H9 (cell line): ENCODE results near the gene ZMIZ2. TPM values are rescaled to one million over a fixed set of nuclear protein-coding genes. Genes with fewer than 3 reads are reported as not detected.

ENCODE experiments used
- DNase-seq: peaks from one replicate; pipeline ENCODE4 v3.0.0-alpha.2; 2017
- H2AFZ ChIP-seq: one replicate; pipeline ENCODE4 v1.6.1; 2013; ENCODE audit warnings: mild to moderate bottlenecking, low read length, control low read depth, moderate library complexity
- H2AK5ac ChIP-seq: 2 replicates; pipeline ENCODE4 v1.6.1; 2013; ENCODE audit warnings: low read length, control low read depth, mixed read lengths; ENCODE audit not compliant: insufficient read length
- H2BK120ac ChIP-seq: one replicate; pipeline ENCODE4 v1.6.1; 2013; ENCODE audit warnings: low read depth, mild to moderate bottlenecking, low read length, control low read depth, inconsistent platforms; ENCODE audit not compliant: poor library complexity, severe bottlenecking
- H2BK12ac ChIP-seq: 2 replicates; pipeline ENCODE4 v1.6.1; 2013; ENCODE audit warnings: low read length, control low read depth, mixed read lengths, low read depth; ENCODE audit not compliant: insufficient read length
- H2BK15ac ChIP-seq: 2 replicates; pipeline ENCODE4 v1.6.1; 2013; ENCODE audit warnings: low read depth, low read length, control low read depth
- H2BK20ac ChIP-seq: one replicate; pipeline ENCODE4 v1.6.1; 2013; ENCODE audit warnings: low read depth, mild to moderate bottlenecking, low read length, control low read depth, inconsistent platforms; ENCODE audit not compliant: poor library complexity, severe bottlenecking
- H2BK5ac ChIP-seq: 2 replicates; pipeline ENCODE4 v1.6.1; 2013; ENCODE audit warnings: low read length, control low read depth, mixed read lengths; ENCODE audit not compliant: insufficient read length
- H3K14ac ChIP-seq: 2 replicates; pipeline ENCODE4 v1.6.1; 2013; ENCODE audit warnings: low read length, control low read depth; ENCODE audit not compliant: insufficient read depth
- H3K18ac ChIP-seq: 2 replicates; pipeline ENCODE4 v1.6.1; 2013; ENCODE audit warnings: low read depth, mild to moderate bottlenecking, mixed read lengths, low read length, control low read depth; ENCODE audit not compliant: insufficient read length
- H3K23ac ChIP-seq: 2 replicates; pipeline ENCODE4 v1.6.1; 2013; ENCODE audit warnings: low read length, control low read depth, mixed read lengths, low read depth; ENCODE audit not compliant: insufficient read length
- H3K23me2 ChIP-seq: 2 replicates; pipeline ENCODE4 v1.6.1; 2013; ENCODE audit warnings: low read depth, mild to moderate bottlenecking, mixed read lengths, low read length, control low read depth; ENCODE audit not compliant: insufficient read length, poor library complexity, severe bottlenecking
- H3K27ac ChIP-seq: 2 replicates; pipeline ENCODE4 v1.5.1; 2013; ENCODE audit warnings: low read length, control low read depth, mixed read lengths, low read depth; ENCODE audit not compliant: insufficient read length
- H3K27me3 ChIP-seq: 2 replicates; pipeline ENCODE4 v1.6.1; 2013; ENCODE audit warnings: low read length, control low read depth, inconsistent platforms; ENCODE audit not compliant: insufficient read depth
- H3K4ac ChIP-seq: 2 replicates; pipeline ENCODE4 v1.6.1; 2013; ENCODE audit warnings: low read depth, mild to moderate bottlenecking, control low read depth, inconsistent platforms, low read length, moderate library complexity
- H3K4me1 ChIP-seq: 2 replicates; pipeline ENCODE4 v1.6.1; 2013; ENCODE audit warnings: low read length, control low read depth, inconsistent platforms; ENCODE audit not compliant: insufficient read depth
- H3K4me2 ChIP-seq: 2 replicates; pipeline ENCODE4 v1.6.1; 2013; ENCODE audit warnings: low read length, control low read depth, mixed read lengths; ENCODE audit not compliant: insufficient read length, insufficient read depth
- H3K56ac ChIP-seq: 2 replicates; pipeline ENCODE4 v1.6.1; 2013; ENCODE audit warnings: low read depth, mild to moderate bottlenecking, mixed read lengths, low read length, control low read depth; ENCODE audit not compliant: insufficient read length
- H3K79me1 ChIP-seq: 2 replicates; pipeline ENCODE4 v1.6.1; 2013; ENCODE audit warnings: low read depth, mild to moderate bottlenecking, moderate library complexity, low read length, control low read depth, inconsistent platforms; ENCODE audit not compliant: insufficient read depth, poor library complexity, severe bottlenecking
- H3K79me2 ChIP-seq: 2 replicates; pipeline ENCODE4 v1.6.1; 2013; ENCODE audit warnings: low read length, control low read depth, inconsistent platforms; ENCODE audit not compliant: insufficient read depth
- H3K9ac ChIP-seq: 2 replicates; pipeline ENCODE4 v1.6.1; 2013; ENCODE audit warnings: low read length, control low read depth, mixed read lengths; ENCODE audit not compliant: insufficient read length; ENCODE audit errors: extremely low read depth
- H3K9me3 ChIP-seq: one replicate; pipeline ENCODE4 v1.6.1; 2013; ENCODE audit warnings: low read depth, low read length, inconsistent platforms; ENCODE audit not compliant: control insufficient read depth
- H3T11ph ChIP-seq: one replicate; pipeline ENCODE4 v1.6.1; 2013; ENCODE audit warnings: mild to moderate bottlenecking, low read length, control low read depth, inconsistent platforms
- H4K20me1 ChIP-seq: one replicate; pipeline ENCODE4 v1.6.1; 2013; ENCODE audit not compliant: control insufficient read depth, insufficient read length, insufficient read depth
- H4K5ac ChIP-seq: 2 replicates; pipeline ENCODE4 v1.6.1; 2013; ENCODE audit warnings: low read depth, mild to moderate bottlenecking, mixed read lengths, low read length, control low read depth; ENCODE audit not compliant: insufficient read length
- H4K8ac ChIP-seq: replicated peaks from 2 replicates; pipeline ENCODE4 v1.6.1; 2013; ENCODE audit warnings: low read length, control low read depth, mixed read lengths, low read depth; ENCODE audit not compliant: insufficient read length
- H4K91ac ChIP-seq: 2 replicates; pipeline ENCODE4 v1.6.1; 2013; ENCODE audit warnings: low read depth, mild to moderate bottlenecking, moderate library complexity, mixed read lengths, low read length, control low read depth; ENCODE audit not compliant: insufficient read length
- H3K27ac Mint-ChIP-seq, 3 experiments: 2 replicates in 2 of 3; 3 replicates in 1 of 3; pipeline ENCODE4 v1.8.0; 2020 to 2021; ENCODE audit warnings: mixed read lengths in 3 of 3, mild to moderate bottlenecking in 1 of 3, moderate library complexity in 1 of 3
- H3K27me3 Mint-ChIP-seq: 2 replicates; pipeline ENCODE4 v1.8.0; 2021; ENCODE audit warnings: low read depth, mild to moderate bottlenecking, moderate library complexity, mixed read lengths
- H3K36me3 Mint-ChIP-seq, 3 experiments: 2 replicates in 2 of 3; 3 replicates in 1 of 3; pipeline ENCODE4 v1.8.0; 2020 to 2021; ENCODE audit warnings: low read depth in 3 of 3, mixed read lengths in 3 of 3; ENCODE audit not compliant: insufficient read depth in 1 of 3
- H3K4me1 Mint-ChIP-seq, 2 experiments: 2 replicates each; pipeline ENCODE4 v1.8.0; 2020; ENCODE audit warnings: mixed read lengths in 2 of 2
- H3K4me3 Mint-ChIP-seq, 2 experiments: 2 replicates in 1 of 2; 3 replicates in 1 of 2; pipeline ENCODE4 v1.8.0; 2020 to 2021; ENCODE audit warnings: mild to moderate bottlenecking in 2 of 2, mixed read lengths in 2 of 2, moderate library complexity in 1 of 2
- H3K9me3 Mint-ChIP-seq, 2 experiments: 2 replicates in 1 of 2; 3 replicates in 1 of 2; pipeline ENCODE4 v1.8.0; 2020; ENCODE audit warnings: mild to moderate bottlenecking in 2 of 2, mixed read lengths in 2 of 2, moderate library complexity in 1 of 2
- WGBS: extraction: QIAGEN DNeasy Blood & Tissue Kit; methylation state at CpG from one replicate; pipeline ENCODE4 v1.1.7; 2013; ENCODE audit warnings: missing lambda C conversion rate, low lambda C conversion rate, mixed read lengths; ENCODE audit not compliant: insufficient read length; ENCODE audit errors: extremely low coverage; 5-methylcytosine and 5-hydroxymethylcytosine counted together
- total RNA-seq: library from RNA; stranded (reverse); gene quantifications from 2 replicates; pipeline ENCODE4 v1.2.1, GENCODE V29; 2021
- TF ChIP-seq, protein P1 (sequence below): fragments of 200-600 bp; sonication (generic); conservative IDR thresholded peaks from 3 replicates; pipeline ENCODE4 v1.8.0; 2021; ENCODE audit warnings: antibody characterized with exemption, mild to moderate bottlenecking

ZMIZ2 gene
- total RNA-seq, 1 experiment from 2014 or later: 72.9 TPM

DNA sequence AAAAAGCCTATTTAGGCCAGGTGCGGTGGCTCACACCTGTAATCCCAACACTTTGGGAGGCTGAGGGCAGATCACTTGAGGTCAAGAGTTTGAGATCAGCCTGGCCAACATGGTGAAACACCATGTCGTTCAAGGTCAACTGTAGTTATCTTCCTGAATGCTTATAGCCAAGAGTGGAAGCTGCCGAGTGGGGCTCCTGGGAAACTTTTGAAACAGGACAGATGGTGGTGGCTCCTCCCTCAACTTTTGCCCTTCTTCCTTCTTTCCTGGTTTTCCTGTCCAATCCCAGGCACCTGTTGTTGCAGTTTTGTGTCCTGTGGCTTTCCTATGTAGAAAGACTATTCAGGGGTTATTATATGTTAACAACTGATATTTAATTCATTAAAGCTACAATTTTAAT, 39.1 kb downstream of the ZMIZ2 start:
- WGBS: no CpG with 5 or more reads among the region's 3 CpGs
- Mint-ChIP-seq H3K4me3 (no peak overlapping the region), H3K27me3 (peaks cover 8% of the 10 kb centered on the region), H3K36me3 (peaks cover 0 to 6% (median 0%) of the 10 kb centered on the region in 3 experiments; a peak in 2 of 7 replicates), H3K4me1 (0 out of 4 replicates have a peak, but pooled peaks cover 0 to 3% of the 10 kb centered on the region in 2 experiments), H3K27ac (no peak overlapping the region), H3K9me3 (peaks cover 10 to 13% of the 10 kb centered on the region in 2 experiments)
- H2BK12ac ChIP-seq: no peak overlapping the region
- H4K91ac ChIP-seq: no peak overlapping the region
- H3K79me1 ChIP-seq: no peaks in the 10 kb centered on the region
- no peaks in the 10 kb centered on the region for H3K23me2 ChIP-seq
- H3K56ac ChIP-seq: no peak overlapping the region
- no peak overlapping the region for H2BK5ac ChIP-seq
- no peaks in the 10 kb centered on the region for H4K20me1 ChIP-seq
- H3K18ac ChIP-seq: no peak overlapping the region
- DNase-seq: no peak
- H3K4me1 ChIP-seq: no peaks in the 10 kb centered on the region
- no peak overlapping the region for H3K4ac ChIP-seq
- no peak overlapping the region for H2BK20ac ChIP-seq
- no peak overlapping the region for H3K9ac ChIP-seq
- H2AK5ac ChIP-seq: no peak overlapping the region
- no peak overlapping the region for H3K27ac ChIP-seq
- H3K4me2 ChIP-seq: no peak overlapping the region
- no peak overlapping the region for H2BK120ac ChIP-seq
- H4K5ac ChIP-seq: no peak overlapping the region
- H2BK15ac ChIP-seq: no peak overlapping the region
- H4K8ac ChIP-seq: no peak overlapping the region
- H3K79me2 ChIP-seq: no peaks in the 10 kb centered on the region
- H3K23ac ChIP-seq: no peak overlapping the region
- H3K14ac ChIP-seq: no peak overlapping the region
- H3T11ph ChIP-seq: no peak overlapping the region
- H2AFZ ChIP-seq: no peak overlapping the region
- H3K9me3 ChIP-seq: no peaks in the 10 kb centered on the region
- H3K27me3 ChIP-seq: no peaks in the 10 kb centered on the region
- TF ChIP-seq, protein P1, sequence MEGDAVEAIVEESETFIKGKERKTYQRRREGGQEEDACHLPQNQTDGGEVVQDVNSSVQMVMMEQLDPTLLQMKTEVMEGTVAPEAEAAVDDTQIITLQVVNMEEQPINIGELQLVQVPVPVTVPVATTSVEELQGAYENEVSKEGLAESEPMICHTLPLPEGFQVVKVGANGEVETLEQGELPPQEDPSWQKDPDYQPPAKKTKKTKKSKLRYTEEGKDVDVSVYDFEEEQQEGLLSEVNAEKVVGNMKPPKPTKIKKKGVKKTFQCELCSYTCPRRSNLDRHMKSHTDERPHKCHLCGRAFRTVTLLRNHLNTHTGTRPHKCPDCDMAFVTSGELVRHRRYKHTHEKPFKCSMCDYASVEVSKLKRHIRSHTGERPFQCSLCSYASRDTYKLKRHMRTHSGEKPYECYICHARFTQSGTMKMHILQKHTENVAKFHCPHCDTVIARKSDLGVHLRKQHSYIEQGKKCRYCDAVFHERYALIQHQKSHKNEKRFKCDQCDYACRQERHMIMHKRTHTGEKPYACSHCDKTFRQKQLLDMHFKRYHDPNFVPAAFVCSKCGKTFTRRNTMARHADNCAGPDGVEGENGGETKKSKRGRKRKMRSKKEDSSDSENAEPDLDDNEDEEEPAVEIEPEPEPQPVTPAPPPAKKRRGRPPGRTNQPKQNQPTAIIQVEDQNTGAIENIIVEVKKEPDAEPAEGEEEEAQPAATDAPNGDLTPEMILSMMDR: no peak
